Measurements from ENCODE around the gene PCNX2.

The PCNX2 gene

DNA sequence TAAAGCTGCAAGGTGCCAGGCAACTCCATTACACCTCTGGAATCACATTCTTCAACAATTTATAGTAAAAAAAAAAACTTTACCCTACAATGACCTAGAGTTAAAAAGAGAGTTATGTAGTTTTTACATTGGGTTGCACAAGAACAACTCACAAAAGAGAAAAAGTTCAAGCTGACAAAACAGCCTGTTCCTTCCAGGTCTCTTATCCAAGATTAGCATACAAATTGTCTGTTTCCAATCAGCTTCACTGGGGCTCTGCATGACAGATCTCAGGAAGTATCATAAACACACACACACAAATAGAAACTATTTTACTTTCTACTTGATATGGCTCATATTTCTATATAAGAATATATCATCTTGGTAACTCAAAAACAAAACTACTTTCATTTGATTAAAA, 154.6 kb downstream of the PCNX2 start:
- TF ChIP-seq, protein P1, sequence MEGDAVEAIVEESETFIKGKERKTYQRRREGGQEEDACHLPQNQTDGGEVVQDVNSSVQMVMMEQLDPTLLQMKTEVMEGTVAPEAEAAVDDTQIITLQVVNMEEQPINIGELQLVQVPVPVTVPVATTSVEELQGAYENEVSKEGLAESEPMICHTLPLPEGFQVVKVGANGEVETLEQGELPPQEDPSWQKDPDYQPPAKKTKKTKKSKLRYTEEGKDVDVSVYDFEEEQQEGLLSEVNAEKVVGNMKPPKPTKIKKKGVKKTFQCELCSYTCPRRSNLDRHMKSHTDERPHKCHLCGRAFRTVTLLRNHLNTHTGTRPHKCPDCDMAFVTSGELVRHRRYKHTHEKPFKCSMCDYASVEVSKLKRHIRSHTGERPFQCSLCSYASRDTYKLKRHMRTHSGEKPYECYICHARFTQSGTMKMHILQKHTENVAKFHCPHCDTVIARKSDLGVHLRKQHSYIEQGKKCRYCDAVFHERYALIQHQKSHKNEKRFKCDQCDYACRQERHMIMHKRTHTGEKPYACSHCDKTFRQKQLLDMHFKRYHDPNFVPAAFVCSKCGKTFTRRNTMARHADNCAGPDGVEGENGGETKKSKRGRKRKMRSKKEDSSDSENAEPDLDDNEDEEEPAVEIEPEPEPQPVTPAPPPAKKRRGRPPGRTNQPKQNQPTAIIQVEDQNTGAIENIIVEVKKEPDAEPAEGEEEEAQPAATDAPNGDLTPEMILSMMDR (IDR thresholded peaks at IDR 0.05): no peak

DNA sequence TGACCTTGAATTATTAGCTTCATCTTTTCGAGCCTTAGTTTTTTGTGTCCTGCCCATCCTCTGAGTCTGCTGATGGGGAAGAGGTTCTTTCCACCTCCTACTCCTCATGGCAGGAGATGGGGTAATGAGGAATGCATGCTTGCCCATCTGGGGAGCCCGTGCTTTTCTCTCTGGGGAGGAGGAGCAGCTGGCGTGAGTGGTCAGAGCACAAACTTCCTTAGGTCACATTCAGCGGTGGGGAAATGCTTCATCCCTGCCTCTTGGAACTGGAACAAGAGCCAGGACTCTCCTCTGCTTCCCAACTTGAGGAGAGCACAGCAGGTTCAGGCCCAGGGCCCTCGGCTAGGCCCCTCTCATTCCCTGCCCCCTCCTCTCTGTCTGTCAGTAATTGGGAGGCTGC, 155.0 kb downstream of the PCNX2 start:
- TF ChIP-seq, protein P1 (IDR thresholded peaks at IDR 0.05): no peak

DNA sequence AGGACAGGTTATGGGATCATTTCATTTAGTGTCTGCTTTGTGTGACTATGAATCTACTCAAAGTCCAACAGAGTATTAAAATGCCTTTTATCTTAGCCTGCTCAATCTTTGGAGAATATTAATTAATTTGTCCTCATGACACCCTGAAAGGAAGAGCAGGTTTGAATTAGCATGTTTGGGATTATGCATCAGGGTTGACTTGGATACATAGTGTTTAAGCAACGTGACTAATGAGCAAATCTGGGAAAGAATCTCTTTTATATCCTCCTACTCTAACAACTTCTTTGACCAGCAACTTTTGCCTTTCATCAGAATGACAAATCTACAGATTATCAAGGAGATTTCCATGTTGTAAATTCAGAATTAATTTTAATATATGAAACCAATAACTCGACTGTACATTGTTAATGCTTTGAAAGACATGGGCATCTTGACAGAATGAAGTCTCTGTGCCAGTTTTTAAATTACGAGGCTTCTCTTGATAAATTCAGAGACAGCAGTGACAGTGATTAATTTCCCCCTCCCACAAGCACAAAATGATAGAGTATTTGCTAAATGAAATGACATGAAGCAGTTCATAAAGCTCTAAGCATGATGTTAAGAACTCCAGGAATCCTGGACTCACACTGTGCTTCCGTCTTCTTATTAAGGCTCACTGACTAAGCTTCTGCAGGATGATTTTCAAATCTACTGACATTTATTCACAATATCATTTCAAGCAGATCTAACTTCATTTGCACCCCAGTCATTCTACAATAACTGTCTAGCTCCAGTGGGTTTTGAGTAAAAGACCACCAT, 156.5 kb downstream of the PCNX2 start:
- TF ChIP-seq, protein P1 (IDR thresholded peaks at IDR 0.05): no peak

DNA sequence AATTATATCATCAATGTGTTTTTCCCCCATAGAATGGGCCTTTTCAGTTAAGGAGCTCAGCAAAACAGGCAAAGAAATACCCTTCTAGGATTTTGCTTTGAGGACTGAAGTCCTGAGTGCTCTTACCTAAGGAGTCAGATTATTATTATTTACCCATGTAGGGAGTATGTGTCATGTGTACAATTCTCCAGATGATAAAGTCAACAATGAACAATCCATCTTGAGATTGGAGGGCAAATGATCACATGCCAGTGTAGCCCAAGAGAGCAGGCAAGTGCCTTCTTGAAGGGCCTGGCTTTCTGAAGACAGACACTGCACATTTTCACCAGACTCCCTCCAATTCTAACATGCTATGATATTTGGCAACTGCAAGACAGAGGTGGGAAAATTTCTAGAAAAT, 159.7 kb downstream of the PCNX2 start:
- TF ChIP-seq, protein P1 (IDR thresholded peaks at IDR 0.05): no peak

DNA sequence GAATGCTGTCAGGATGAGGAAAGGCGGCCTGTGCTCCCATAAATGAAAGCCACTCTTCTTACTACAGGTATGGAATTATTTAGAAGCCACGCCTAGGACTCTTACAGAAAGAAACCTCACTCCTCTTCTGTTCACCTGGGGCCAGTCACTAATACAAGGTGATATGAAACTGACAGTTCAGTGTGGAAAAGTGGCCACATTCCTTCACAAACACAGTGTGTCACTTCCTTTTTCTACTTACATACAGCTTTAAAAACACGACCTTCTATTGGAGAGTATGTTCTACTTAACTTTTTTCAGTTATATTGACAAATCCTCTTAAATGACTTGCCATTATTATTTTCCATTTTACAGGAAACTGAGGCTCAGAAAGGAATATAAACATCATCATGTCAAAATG, 163.1 kb downstream of the PCNX2 start:
- TF ChIP-seq, protein P1 (IDR thresholded peaks at IDR 0.05): no peak

DNA sequence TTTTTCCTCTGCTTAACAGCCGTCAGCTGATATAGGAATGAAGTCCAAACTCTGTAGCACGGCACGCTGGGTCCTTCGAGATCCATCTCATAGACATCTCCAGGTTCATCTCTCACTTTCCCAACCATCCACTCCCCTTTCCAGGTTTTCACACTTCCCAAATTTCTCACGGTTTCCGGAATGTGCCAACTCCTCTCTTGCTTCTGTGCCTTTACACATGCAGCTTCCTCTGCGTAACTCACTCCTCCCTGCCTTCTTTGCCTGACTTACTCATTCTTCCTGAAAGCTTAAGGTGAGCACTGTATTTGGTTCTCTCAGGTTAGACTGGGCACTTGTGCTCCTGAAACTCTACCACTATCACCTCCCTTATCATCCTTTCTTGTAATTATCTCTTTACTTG, 168.4 kb downstream of the PCNX2 start:
- TF ChIP-seq, protein P1 (IDR thresholded peaks at IDR 0.05): no peak

DNA sequence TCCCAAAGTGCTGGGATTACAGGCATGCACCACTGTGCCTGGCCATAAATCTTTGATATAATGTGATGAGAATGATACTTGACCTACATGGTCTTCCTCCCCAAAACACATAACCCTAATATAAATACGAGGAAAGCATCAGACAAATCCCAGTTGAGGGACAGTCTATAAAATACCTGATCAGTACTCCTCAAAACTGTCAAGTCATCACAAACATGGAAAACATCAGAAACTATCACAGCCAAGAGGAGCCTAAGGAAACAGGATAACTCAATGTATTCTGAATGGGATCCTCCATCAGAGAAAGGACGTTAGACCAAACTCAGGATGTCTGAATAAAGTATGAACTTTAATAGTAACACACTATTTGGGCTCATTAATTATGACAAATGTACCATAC, 172.7 kb downstream of the PCNX2 start:
- TF ChIP-seq, protein P1 (IDR thresholded peaks at IDR 0.05): no peak
